NB4 (cell line): Measurements from ENCODE around the gene MROH7.

Experiments
- DNase-seq: peaks from one replicate; pipeline ENCODE4 v3.0.0; 2010; ENCODE audit warnings: low read depth
- H3K4me3 ChIP-seq: one replicate; pipeline ENCODE4 v1.5.1; 2011; ENCODE audit warnings: mild to moderate bottlenecking, low read depth, low read length, moderate library complexity
- MYC ChIP-seq: IDR thresholded peaks from 2 replicates; pipeline ENCODE4 v1.6.1; 2011; ENCODE audit warnings: low read depth, low read length
- POLR2A ChIP-seq: IDR thresholded peaks from 2 replicates; pipeline ENCODE4 v1.6.1; 2011; ENCODE audit warnings: mild to moderate bottlenecking; ENCODE audit not compliant: insufficient read length; ENCODE audit errors: extremely low read depth
- TF ChIP-seq, protein P1 (sequence below): IDR thresholded peaks from one replicate; pipeline ENCODE4 v1.5.1; 2012; ENCODE audit warnings: low read depth, low read length
- TF ChIP-seq, protein P2 (sequence below): IDR thresholded peaks from 2 replicates; pipeline ENCODE4 v1.6.1; 2011; ENCODE audit warnings: low read depth, low read length

Gene MROH7

DNA sequence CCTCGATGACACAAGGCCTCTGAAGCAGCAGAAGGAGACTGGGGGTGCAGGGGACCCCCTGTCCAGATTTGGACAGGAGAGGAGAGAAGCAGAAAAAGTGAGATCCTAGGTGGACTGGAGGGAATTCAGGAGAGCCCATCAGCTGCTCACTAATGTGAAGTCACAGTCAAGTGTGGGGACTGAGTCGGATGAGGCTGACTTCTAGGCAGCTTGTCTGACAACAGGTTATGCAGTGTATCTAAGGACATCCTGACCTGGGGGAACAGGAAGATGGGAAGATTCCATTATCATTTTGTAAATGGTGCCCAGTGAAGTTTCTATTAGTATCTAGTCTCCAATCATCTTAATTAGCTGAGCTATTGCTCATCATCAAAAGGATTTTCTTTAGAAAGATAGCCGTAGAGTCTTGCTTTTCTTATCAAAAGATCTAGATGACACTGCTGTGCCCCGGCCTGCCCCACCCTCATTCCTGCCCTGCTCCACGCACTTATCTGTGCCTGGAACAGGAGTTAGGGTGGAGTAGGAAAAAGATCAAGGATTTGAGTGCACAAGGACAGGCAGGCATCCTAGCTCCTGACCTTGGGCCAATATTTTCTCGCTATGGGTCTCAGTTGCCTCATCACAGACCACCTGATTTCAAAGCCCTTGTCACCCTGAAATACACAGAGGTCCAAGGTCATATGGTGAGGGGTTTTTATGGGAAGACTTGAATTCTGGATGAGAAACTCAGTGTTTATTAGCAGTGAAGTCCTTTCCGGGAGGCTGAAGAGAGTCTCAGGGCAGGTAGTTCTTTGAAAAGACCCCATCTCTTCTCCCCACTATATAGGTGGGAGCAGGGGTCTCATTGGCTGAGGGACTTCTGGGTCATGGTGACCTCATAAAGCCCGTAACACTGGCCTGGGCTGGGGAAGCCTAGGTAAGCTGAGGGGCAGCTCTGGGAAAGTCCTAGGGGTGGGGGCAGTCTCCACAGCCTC is at the start of gene MROH7:
TSS of gene MROH7 (plus strand) at position 924 of the 974 bp plus-strand sequence. CDS start 11,141 bp downstream, outside the sequence.
- no peak within 1 kb of the TSS for H3K4me3 ChIP-seq
- TF ChIP-seq MYC: no peak
- TF ChIP-seq, protein P1, sequence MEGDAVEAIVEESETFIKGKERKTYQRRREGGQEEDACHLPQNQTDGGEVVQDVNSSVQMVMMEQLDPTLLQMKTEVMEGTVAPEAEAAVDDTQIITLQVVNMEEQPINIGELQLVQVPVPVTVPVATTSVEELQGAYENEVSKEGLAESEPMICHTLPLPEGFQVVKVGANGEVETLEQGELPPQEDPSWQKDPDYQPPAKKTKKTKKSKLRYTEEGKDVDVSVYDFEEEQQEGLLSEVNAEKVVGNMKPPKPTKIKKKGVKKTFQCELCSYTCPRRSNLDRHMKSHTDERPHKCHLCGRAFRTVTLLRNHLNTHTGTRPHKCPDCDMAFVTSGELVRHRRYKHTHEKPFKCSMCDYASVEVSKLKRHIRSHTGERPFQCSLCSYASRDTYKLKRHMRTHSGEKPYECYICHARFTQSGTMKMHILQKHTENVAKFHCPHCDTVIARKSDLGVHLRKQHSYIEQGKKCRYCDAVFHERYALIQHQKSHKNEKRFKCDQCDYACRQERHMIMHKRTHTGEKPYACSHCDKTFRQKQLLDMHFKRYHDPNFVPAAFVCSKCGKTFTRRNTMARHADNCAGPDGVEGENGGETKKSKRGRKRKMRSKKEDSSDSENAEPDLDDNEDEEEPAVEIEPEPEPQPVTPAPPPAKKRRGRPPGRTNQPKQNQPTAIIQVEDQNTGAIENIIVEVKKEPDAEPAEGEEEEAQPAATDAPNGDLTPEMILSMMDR: no peak
- TF ChIP-seq, protein P2, sequence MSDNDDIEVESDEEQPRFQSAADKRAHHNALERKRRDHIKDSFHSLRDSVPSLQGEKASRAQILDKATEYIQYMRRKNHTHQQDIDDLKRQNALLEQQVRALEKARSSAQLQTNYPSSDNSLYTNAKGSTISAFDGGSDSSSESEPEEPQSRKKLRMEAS: no peak
- TF ChIP-seq POLR2A: no peak
- DNase-seq: no peak

- no peak for DNase-seq
Measured at GRCh38 chr1:54593571-54594160, 47.9 kb upstream of the MROH7 start.

GRCh38 chr1:54594463-54594862 is 47.1 kb upstream of the MROH7 start:
- no peak for TF ChIP-seq POLR2A
- TF ChIP-seq, protein P2: no peak
- no peak for TF ChIP-seq MYC
- TF ChIP-seq, protein P1: no peak
- no peak for DNase-seq
- H3K4me3 ChIP-seq: no peak overlapping the region

More at GRCh38 chr1:54593571-54594160, 47.9 kb upstream of the MROH7 start:
- TF ChIP-seq, protein P2: no peak
- TF ChIP-seq POLR2A (no peak), MYC (no peak)
- TF ChIP-seq, protein P1: no peak
- H3K4me3 ChIP-seq: no peak overlapping the region

DNA sequence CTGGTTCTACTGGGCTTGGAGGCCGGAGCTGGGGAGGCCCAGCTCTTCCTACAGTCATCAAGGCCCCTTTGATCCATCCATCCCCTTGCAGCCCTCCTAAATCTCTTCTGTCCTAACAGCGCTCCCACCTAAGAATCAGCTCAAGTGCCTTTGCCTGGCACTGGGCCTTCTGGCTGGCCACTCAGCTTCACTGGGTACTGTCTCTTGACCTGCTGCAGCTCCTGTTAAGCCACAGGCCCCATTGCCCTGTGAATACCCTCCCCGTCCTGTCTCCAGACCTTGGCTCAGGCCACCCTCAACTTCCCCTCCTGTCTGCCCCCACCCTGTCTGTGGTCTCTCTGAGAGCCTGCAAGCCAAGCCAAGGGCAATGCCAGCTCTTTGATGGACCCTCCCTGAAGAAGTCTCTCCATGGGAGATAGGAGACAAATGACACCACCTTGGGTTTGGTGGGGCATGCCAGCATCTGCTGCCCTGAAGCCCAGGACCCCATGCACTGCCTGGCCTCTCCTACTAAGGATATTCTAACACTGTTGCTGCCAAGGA is 45.6 kb upstream of the MROH7 start:
- DNase-seq: no peak
- H3K4me3 ChIP-seq: no peak overlapping the region
- TF ChIP-seq, protein P1: no peak
- TF ChIP-seq MYC (no peak), POLR2A (no peak)
- TF ChIP-seq, protein P2: no peak

- DNase-seq: no peak
- TF ChIP-seq, protein P1: no peak
- TF ChIP-seq, protein P2: no peak
- no peak for TF ChIP-seq POLR2A
- TF ChIP-seq MYC: no peak
- H3K4me3 ChIP-seq: no peak overlapping the region
Measured at GRCh38 chr1:54596756-54597155, 44.8 kb upstream of the MROH7 start.
